Thoracic aorta (tissue), 2 donors: ENCODE data around the gene FGD6. TPM values are rescaled to one million over a fixed set of nuclear protein-coding genes. Genes with fewer than 3 reads are reported as not detected.
A peak's percentile ranks its signal among the peaks of the same experiment; 100 is the strongest.
"Not testable (repeated sequence)": the region's sequence is repeated elsewhere in the genome, so short reads cannot be mapped to it uniquely, and the experiment has no call there.

Source experiments
- ATAC-seq: fragments of 150-250 bp; one replicate; pipeline ENCODE4 v1.8.0; 2017; ENCODE audit warnings: low read depth; ENCODE audit not compliant: insufficient number of reproducible peaks, low FRiP score
- DNase-seq: peaks from one replicate; pipeline ENCODE4 v3.0.0-alpha.2; 2020; ENCODE audit warnings: low spot score
- H3K27ac ChIP-seq, 2 donors: fragments of 200-600 bp; sonication (generic); 1 replicate in 1 of 2; 2 replicates in 1 of 2; pipeline ENCODE4 v1.5.1; 2016; ENCODE audit warnings: mild to moderate bottlenecking in 2 of 2, moderate library complexity in 2 of 2
- H3K27me3 ChIP-seq: fragments of 200-600 bp; sonication (generic); replicated peaks from 2 replicates; pipeline ENCODE4 v1.6.0; 2016; ENCODE audit warnings: mild to moderate bottlenecking; ENCODE audit not compliant: insufficient read depth
- H3K36me3 ChIP-seq: fragments of 200-600 bp; sonication (generic); one replicate; pipeline ENCODE4 v1.5.1; 2016
- H3K4me1 ChIP-seq, 2 donors: fragments of 200-600 bp; sonication (generic); 1 replicate in 1 of 2; 2 replicates in 1 of 2; pipeline versions ENCODE4 v1.5.1 to v1.6.0; 2016; ENCODE audit warnings: low read depth in 2 of 2, mild to moderate bottlenecking in 1 of 2; ENCODE audit not compliant: control insufficient read depth in 1 of 2
- H3K4me3 ChIP-seq: fragments of 200-600 bp; sonication (generic); 2 replicates; pipeline ENCODE4 v1.5.1; 2016; ENCODE audit warnings: mild to moderate bottlenecking
- H3K9me3 ChIP-seq: fragments of 200-600 bp; sonication (generic); 2 replicates; pipeline ENCODE4 v1.5.1; 2016
- CTCF ChIP-seq: fragments of 200-600 bp; sonication (generic); IDR thresholded peaks from one replicate; pipeline ENCODE4 v1.5.1; 2019; ENCODE audit warnings: antibody characterized with exemption
- total RNA-seq, 2 donors: library from RNA; depleted of rRNA; stranded (reverse); fragments of >200 nt; gene quantifications; one replicate each; pipeline versions ENCODE4 v1.1.0 to v1.2.3, GENCODE V29; 2016

The FGD6 gene
- total RNA-seq, 2 donors from 2014 or later, result 8.4 to 9.8 TPM

- Histone ChIP-seq H3K4me3 (peak overlapping the region; percentile 31), H3K27ac (peak overlapping the region; percentile 63 to 90), H3K4me1 (peaks cover 33 to 74% of the 10 kb centered on the region in 2 donors), H3K9me3 (no peaks in the 10 kb centered on the region), H3K27me3 (no peaks in the 10 kb centered on the region), H3K36me3 (no peaks in the 10 kb centered on the region)
- ATAC-seq (peak; percentile 64), DNase-seq (no peak)
- no peak for TF ChIP-seq CTCF
These were observed 23.3 kb upstream of the FGD6 start for GRCh38 chr12:95240556-95240955.

- not testable (repeated sequence) for H3K9me3 ChIP-seq, H3K27me3 ChIP-seq, ATAC-seq, DNase-seq, H3K36me3 ChIP-seq, H3K4me3 ChIP-seq
- H3K27ac ChIP-seq, result peak overlapping the region; percentile 63 to 90
- H3K4me1 ChIP-seq, result peaks cover 32 to 67% of the 10 kb centered on the region in 2 donors
These were observed 22.6 kb upstream of the FGD6 start for GRCh38 chr12:95239835-95240234.

GRCh38 chr12:95239216-95239615 lies 21.9 kb upstream of the FGD6 start:
- TF ChIP-seq CTCF, result no peak

GRCh38 chr12:95238150-95238549 lies 20.9 kb upstream of the FGD6 start:
- Histone ChIP-seq H3K4me3 (no peak overlapping the region), H3K27ac (peak overlapping the region in 1 of 2 donors; percentile 90), H3K27me3 (no peaks in the 10 kb centered on the region), H3K4me1 (peaks cover 32 to 50% of the 10 kb centered on the region in 2 donors), H3K36me3 (no peaks in the 10 kb centered on the region), H3K9me3 (no peaks in the 10 kb centered on the region)
- no peak for DNase-seq
- TF ChIP-seq CTCF, result no peak
- ATAC-seq, result no peak

More at GRCh38 chr12:95239216-95239615, 21.9 kb upstream of the FGD6 start:
- no peak for ATAC-seq
- Histone ChIP-seq H3K9me3 (no peaks in the 10 kb centered on the region), H3K27ac (peak overlapping the region; percentile 24 to 90), H3K36me3 (no peaks in the 10 kb centered on the region), H3K4me1 (peaks cover 32 to 61% of the 10 kb centered on the region in 2 donors), H3K4me3 (no peak overlapping the region), H3K27me3 (no peaks in the 10 kb centered on the region)
- DNase-seq, result no peak

GRCh38 chr12:95237315-95237714 lies 20.0 kb upstream of the FGD6 start:
- Histone ChIP-seq H3K27ac (peak overlapping the region in 1 of 2 donors; percentile 30), H3K4me1 (peaks cover 31 to 49% of the 10 kb centered on the region in 2 donors), H3K27me3 (no peaks in the 10 kb centered on the region), H3K9me3 (no peaks in the 10 kb centered on the region), H3K36me3 (no peaks in the 10 kb centered on the region), H3K4me3 (no peak overlapping the region)
- TF ChIP-seq CTCF, result no peak
- no peak for DNase-seq
- ATAC-seq, result no peak

- peaks cover 25 to 48% of the 10 kb centered on the region in 2 donors for H3K4me1 ChIP-seq
- H3K27ac ChIP-seq, H3K36me3 ChIP-seq, ATAC-seq, H3K27me3 ChIP-seq, DNase-seq, H3K9me3 ChIP-seq, H3K4me3 ChIP-seq: not testable (repeated sequence)
These were observed 18.4 kb upstream of the FGD6 start for GRCh38 chr12:95235621-95236020.

GRCh38 chr12:95234187-95234586 lies 16.9 kb upstream of the FGD6 start:
- DNase-seq, H3K27me3 ChIP-seq, H3K36me3 ChIP-seq, H3K9me3 ChIP-seq, ATAC-seq, H3K4me3 ChIP-seq, H3K27ac ChIP-seq: not testable (repeated sequence)
- H3K4me1 ChIP-seq, result peaks cover 13 to 49% of the 10 kb centered on the region in 2 donors
